ENCODE results near the gene LYPLA2. TPM values are rescaled to one million over a fixed set of nuclear protein-coding genes. Genes with fewer than 3 reads are reported as not detected.

The LYPLA2 gene
- total and polyA plus RNA-seq, 2 of the 8 experiments (the other 6 are each of a cell fraction or from before 2014, with no cell fraction given) = 138 to 211 TPM

DNA sequence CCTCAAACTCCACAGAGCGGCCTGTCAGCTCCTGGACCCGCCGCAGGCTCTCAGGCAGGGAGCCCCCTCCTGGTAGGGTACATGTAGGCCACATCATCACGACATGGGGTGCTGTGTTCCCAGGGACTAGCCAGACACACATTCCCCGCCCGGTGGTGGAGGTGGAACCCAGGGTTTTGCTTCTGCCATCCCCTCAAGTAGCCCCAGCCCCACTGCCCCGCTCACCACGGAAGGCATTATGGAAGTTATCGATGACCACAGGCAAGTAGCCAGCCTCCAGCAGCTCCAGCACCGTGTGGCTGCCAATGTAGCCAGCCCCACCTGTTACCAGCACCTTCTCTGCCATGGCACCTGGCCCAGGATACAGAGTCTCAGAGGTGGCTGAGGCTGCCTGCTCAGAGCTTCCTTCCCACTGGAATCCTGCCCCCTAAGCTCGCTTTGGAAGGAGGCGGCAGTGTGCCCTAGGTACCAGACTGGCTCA, 7.8 kb downstream of the LYPLA2 start (continued):
- TF ChIP-seq TEAD4 (IDR thresholded peaks at IDR 0.05; ENCODE audit: low read depth, low read length) (no peak), KDM5A (IDR thresholded peaks at IDR 0.05; ENCODE audit: low read length) (no peak), CTBP2 (IDR thresholded peaks at IDR 0.05; ENCODE audit: borderline replicate concordance, insufficient read depth, insufficient read length, low read length) (no peak), SRF (IDR thresholded peaks at IDR 0.05; ENCODE audit: low read depth, low read length) (no peak), SP2 (IDR thresholded peaks at IDR 0.05; ENCODE audit: low read length) (no peak), CBX5 (IDR thresholded peaks at IDR 0.05; ENCODE audit: low read depth, low read length) (no peak), EP300 (IDR thresholded peaks at IDR 0.05; ENCODE audit: borderline replicate concordance in 1 of 2, low read depth in 2 of 2, low read length in 2 of 2) (no peak), POLR2AphosphoS5 (IDR thresholded peaks at IDR 0.05; ENCODE audit: low read depth, low read length) (no peak)
- TF ChIP-seq, protein P1, sequence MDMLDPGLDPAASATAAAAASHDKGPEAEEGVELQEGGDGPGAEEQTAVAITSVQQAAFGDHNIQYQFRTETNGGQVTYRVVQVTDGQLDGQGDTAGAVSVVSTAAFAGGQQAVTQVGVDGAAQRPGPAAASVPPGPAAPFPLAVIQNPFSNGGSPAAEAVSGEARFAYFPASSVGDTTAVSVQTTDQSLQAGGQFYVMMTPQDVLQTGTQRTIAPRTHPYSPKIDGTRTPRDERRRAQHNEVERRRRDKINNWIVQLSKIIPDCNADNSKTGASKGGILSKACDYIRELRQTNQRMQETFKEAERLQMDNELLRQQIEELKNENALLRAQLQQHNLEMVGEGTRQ (IDR thresholded peaks at IDR 0.05; ENCODE audit: low read length) = no peak
- TF ChIP-seq, protein P2, sequence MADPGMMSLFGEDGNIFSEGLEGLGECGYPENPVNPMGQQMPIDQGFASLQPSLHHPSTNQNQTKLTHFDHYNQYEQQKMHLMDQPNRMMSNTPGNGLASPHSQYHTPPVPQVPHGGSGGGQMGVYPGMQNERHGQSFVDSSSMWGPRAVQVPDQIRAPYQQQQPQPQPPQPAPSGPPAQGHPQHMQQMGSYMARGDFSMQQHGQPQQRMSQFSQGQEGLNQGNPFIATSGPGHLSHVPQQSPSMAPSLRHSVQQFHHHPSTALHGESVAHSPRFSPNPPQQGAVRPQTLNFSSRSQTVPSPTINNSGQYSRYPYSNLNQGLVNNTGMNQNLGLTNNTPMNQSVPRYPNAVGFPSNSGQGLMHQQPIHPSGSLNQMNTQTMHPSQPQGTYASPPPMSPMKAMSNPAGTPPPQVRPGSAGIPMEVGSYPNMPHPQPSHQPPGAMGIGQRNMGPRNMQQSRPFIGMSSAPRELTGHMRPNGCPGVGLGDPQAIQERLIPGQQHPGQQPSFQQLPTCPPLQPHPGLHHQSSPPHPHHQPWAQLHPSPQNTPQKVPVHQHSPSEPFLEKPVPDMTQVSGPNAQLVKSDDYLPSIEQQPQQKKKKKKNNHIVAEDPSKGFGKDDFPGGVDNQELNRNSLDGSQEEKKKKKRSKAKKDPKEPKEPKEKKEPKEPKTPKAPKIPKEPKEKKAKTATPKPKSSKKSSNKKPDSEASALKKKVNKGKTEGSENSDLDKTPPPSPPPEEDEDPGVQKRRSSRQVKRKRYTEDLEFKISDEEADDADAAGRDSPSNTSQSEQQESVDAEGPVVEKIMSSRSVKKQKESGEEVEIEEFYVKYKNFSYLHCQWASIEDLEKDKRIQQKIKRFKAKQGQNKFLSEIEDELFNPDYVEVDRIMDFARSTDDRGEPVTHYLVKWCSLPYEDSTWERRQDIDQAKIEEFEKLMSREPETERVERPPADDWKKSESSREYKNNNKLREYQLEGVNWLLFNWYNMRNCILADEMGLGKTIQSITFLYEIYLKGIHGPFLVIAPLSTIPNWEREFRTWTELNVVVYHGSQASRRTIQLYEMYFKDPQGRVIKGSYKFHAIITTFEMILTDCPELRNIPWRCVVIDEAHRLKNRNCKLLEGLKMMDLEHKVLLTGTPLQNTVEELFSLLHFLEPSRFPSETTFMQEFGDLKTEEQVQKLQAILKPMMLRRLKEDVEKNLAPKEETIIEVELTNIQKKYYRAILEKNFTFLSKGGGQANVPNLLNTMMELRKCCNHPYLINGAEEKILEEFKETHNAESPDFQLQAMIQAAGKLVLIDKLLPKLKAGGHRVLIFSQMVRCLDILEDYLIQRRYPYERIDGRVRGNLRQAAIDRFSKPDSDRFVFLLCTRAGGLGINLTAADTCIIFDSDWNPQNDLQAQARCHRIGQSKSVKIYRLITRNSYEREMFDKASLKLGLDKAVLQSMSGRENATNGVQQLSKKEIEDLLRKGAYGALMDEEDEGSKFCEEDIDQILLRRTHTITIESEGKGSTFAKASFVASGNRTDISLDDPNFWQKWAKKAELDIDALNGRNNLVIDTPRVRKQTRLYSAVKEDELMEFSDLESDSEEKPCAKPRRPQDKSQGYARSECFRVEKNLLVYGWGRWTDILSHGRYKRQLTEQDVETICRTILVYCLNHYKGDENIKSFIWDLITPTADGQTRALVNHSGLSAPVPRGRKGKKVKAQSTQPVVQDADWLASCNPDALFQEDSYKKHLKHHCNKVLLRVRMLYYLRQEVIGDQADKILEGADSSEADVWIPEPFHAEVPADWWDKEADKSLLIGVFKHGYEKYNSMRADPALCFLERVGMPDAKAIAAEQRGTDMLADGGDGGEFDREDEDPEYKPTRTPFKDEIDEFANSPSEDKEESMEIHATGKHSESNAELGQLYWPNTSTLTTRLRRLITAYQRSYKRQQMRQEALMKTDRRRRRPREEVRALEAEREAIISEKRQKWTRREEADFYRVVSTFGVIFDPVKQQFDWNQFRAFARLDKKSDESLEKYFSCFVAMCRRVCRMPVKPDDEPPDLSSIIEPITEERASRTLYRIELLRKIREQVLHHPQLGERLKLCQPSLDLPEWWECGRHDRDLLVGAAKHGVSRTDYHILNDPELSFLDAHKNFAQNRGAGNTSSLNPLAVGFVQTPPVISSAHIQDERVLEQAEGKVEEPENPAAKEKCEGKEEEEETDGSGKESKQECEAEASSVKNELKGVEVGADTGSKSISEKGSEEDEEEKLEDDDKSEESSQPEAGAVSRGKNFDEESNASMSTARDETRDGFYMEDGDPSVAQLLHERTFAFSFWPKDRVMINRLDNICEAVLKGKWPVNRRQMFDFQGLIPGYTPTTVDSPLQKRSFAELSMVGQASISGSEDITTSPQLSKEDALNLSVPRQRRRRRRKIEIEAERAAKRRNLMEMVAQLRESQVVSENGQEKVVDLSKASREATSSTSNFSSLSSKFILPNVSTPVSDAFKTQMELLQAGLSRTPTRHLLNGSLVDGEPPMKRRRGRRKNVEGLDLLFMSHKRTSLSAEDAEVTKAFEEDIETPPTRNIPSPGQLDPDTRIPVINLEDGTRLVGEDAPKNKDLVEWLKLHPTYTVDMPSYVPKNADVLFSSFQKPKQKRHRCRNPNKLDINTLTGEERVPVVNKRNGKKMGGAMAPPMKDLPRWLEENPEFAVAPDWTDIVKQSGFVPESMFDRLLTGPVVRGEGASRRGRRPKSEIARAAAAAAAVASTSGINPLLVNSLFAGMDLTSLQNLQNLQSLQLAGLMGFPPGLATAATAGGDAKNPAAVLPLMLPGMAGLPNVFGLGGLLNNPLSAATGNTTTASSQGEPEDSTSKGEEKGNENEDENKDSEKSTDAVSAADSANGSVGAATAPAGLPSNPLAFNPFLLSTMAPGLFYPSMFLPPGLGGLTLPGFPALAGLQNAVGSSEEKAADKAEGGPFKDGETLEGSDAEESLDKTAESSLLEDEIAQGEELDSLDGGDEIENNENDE (IDR thresholded peaks at IDR 0.05; ENCODE audit: insufficient replicate concordance, low read length) = no peak

Data from H1 (cell line).